ENCODE measurements around the gene ZNF816. TPM values are rescaled to one million over a fixed set of nuclear protein-coding genes. Genes with fewer than 3 reads are reported as not detected.

ZNF816 gene
- total and polyA plus RNA-seq, 3 donors from 2014 or later, result 3.1 to 14.9 (median 6.9) TPM

Other genes starting within 250 kb of the ZNF816 start
- gene ZNF611, start 227.8 kb downstream of the ZNF816 start, total RNA-seq, result 10 to 100 TPM; 17.8 to 26.8 TPM
- 7.9 TPM for gene ZNF611, start 227.8 kb downstream of the ZNF816 start, polyA plus RNA-seq (ENCODE audit: insufficient read depth, low read depth, low replicate concordance)
- 1 to 10 TPM; 5.2 to 6.9 TPM for gene ZNF600, start 176.1 kb downstream of the ZNF816 start, total RNA-seq
- 2.7 TPM for gene ZNF600, start 176.1 kb downstream of the ZNF816 start, polyA plus RNA-seq (ENCODE audit: insufficient read depth, low read depth, low replicate concordance)
- gene ZNF28, start 141.2 kb downstream of the ZNF816 start, total RNA-seq, result 10 to 100 TPM; 12.2 to 17.5 TPM
- gene ZNF28, start 141.2 kb downstream of the ZNF816 start, polyA plus RNA-seq (ENCODE audit: insufficient read depth, low read depth, low replicate concordance), result 8.8 TPM
- gene ZNF468, start 105.3 kb downstream of the ZNF816 start, total RNA-seq, result 10 to 100 TPM; 13.5 to 21.7 TPM
- 10.6 TPM for gene ZNF468, start 105.3 kb downstream of the ZNF816 start, polyA plus RNA-seq (ENCODE audit: insufficient read depth, low read depth, low replicate concordance)
- gene ZNF320, start 65.2 kb downstream of the ZNF816 start, total RNA-seq, result 10 to 100 TPM; 21.3 to 21.6 TPM
- gene ZNF320, start 65.2 kb downstream of the ZNF816 start, polyA plus RNA-seq (ENCODE audit: insufficient read depth, low read depth, low replicate concordance), result 8.2 TPM
- gene ZNF888, start 39.5 kb downstream of the ZNF816 start, total RNA-seq, result 1 to 10 TPM; 2.3 to 3.2 TPM
- 2.2 TPM for gene ZNF888, start 39.5 kb downstream of the ZNF816 start, polyA plus RNA-seq (ENCODE audit: insufficient read depth, low read depth, low replicate concordance)
- gene ERVV-1, start 51.0 kb upstream of the ZNF816 start, total RNA-seq, result under 1 TPM in 1 of 2 donors, not detected in 1; 0.12 TPM
- gene ERVV-1, start 51.0 kb upstream of the ZNF816 start, polyA plus RNA-seq (ENCODE audit: insufficient read depth, low read depth, low replicate concordance), result not detected
- not detected for gene ERVV-2, start 81.9 kb upstream of the ZNF816 start, total RNA-seq
- 0.12 TPM for gene ERVV-2, start 81.9 kb upstream of the ZNF816 start, polyA plus RNA-seq (ENCODE audit: insufficient read depth, low read depth, low replicate concordance)
- 100 to 1,000 TPM; 113 TPM for gene ZNF160, start 140.5 kb upstream of the ZNF816 start, total RNA-seq
- gene ZNF160, start 140.5 kb upstream of the ZNF816 start, polyA plus RNA-seq (ENCODE audit: insufficient read depth, low read depth, low replicate concordance), result 30.1 TPM
- gene ZNF415, start 170.0 kb upstream of the ZNF816 start, total RNA-seq, result 10 to 100 TPM; 43.8 to 63.8 TPM
- gene ZNF415, start 170.0 kb upstream of the ZNF816 start, polyA plus RNA-seq (ENCODE audit: insufficient read depth, low read depth, low replicate concordance), result 42.5 TPM
- gene ZNF347, start 196.2 kb upstream of the ZNF816 start, total RNA-seq, result 10 to 100 TPM; 12.2 to 13.0 TPM
- 4.6 TPM for gene ZNF347, start 196.2 kb upstream of the ZNF816 start, polyA plus RNA-seq (ENCODE audit: insufficient read depth, low read depth, low replicate concordance)
- 10 to 100 TPM in 1 of 2 donors, 1 to 10 TPM in 1; 7.6 to 11.7 TPM for gene ZNF665, start 230.5 kb upstream of the ZNF816 start, total RNA-seq
- gene ZNF665, start 230.5 kb upstream of the ZNF816 start, polyA plus RNA-seq (ENCODE audit: insufficient read depth, low read depth, low replicate concordance), result 4.2 TPM